ENCODE data around the gene SPATA2L. TPM values are rescaled to one million over a fixed set of nuclear protein-coding genes. Genes with fewer than 3 reads are reported as not detected.
A peak's percentile ranks its signal among the peaks of the same experiment; 100 is the strongest.

SPATA2L gene, protein sequence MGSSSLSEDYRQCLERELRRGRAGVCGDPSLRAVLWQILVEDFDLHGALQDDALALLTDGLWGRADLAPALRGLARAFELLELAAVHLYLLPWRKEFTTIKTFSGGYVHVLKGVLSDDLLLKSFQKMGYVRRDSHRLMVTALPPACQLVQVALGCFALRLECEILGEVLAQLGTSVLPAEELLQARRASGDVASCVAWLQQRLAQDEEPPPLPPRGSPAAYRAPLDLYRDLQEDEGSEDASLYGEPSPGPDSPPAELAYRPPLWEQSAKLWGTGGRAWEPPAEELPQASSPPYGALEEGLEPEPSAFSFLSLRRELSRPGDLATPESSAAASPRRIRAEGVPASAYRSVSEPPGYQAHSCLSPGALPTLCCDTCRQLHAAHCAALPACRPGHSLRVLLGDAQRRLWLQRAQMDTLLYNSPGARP
- polyA plus RNA-seq (1.7 to 3.9 TPM (median 2.8 TPM) in 3 replicates), polyA minus RNA-seq (1.6 to 2.9 TPM (median 2.3 TPM) in 3 replicates)
- polyA plus RNA-seq (2011; ENCODE audit: low read depth), result 2.1 TPM
- 1.4 and 4.8 TPM in 2 replicates for polyA plus RNA-seq (2011; cell fraction: cytosol; rRNA removed)
- 4.5 and 5.6 TPM in 2 replicates for polyA plus RNA-seq (2011; cell fraction: nucleus; rRNA removed)
- 3.4 and 3.8 TPM in 2 replicates for polyA plus RNA-seq (2012; ENCODE audit: low replicate concordance)
- 12.9 TPM for polyA minus RNA-seq (2011; cell fraction: cytosol; rRNA and poly(A)+ RNA removed)
- polyA minus RNA-seq (2011; cell fraction: nucleus; rRNA and poly(A)+ RNA removed), result 4.1 and 6.8 TPM in 2 replicates

DNA sequence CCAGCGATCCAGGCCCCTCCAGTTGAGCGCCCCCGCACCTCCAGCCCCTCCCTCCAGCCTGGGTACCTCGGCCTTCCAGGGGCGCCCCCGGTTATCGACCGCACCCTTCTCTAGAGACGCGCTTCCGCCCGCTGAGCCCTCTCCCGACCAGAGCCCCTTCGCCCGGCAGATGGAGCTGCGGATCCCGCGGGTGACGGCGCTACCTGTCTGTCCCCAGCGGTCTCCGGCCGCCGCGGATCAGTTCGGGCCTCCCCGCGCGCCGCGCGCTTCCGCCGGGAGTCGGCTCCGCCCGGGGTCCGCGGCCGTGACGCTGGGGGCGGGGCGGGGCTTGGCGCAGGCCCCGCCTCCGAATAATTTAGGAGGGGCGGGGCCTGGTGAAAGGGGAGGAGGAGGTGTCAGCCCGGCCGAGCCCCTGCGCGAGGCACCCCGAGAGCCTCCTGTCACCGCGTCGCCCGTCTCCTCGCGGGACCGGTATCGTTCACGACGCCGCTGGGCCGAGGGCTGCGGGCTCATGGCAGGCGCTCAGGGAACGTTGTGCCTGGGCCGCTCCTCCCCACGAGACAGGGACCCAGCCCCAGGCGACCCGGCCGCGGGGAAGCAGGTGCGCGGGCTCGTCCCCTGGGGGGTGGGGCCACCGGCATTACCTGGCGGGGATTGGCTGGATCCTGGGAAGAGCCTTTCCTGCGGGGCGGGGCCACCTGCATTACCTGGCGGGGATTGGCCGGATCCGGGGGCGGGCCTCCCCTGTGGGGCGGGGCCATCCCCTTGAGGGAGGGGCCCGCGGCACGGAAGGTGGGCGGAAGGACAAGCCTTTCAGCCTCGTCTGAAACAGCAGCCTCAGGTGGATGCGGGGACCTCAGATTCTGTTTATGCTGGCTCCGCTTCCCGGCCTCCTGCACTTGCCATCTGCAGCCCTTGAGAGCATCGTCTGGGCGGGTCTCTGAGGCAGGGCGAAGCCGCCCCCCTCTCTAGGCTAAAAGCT is at the start of gene SPATA2L:
SPATA2L (minus strand) TSS at position 281 of the 982 bp plus-strand sequence. CDS start 473 bp downstream, outside the sequence.
- peaks cover 0 to 2% of the 10 kb centered on the region in 2 experiments for H3K36me3 ChIP-seq (ENCODE audit: control insufficient read depth in 2 of 2, extremely low read depth in 1 of 2, insufficient read depth in 2 of 2, low read length in 2 of 2)
- dilution Hi-C loops (cut with MboI; ENCODE audit: extremely low pct_ligation_motif_present, low sequenced_read_pairs), result no loop called here
- DNase-seq (ENCODE audit: low read depth, low spot score), result no peak

More for the DNA sequence above, at the start of gene SPATA2L:
- TF ChIP-seq EZH2 (IDR thresholded peaks at IDR 0.05; ENCODE audit: low read length) (no peak), CTCF (optimal IDR thresholded peaks at IDR 0.05 in 1 of 3, IDR thresholded peaks at IDR 0.05 in 1 of 3, conservative IDR thresholded peaks at IDR 0.05 in 1 of 3; ENCODE audit: extremely low read depth in 1 of 3, insufficient read depth in 2 of 3, low read length in 3 of 3) (peak in 2 of 3 experiments; percentile 41 to 42)
- Histone ChIP-seq H3K9me1 (ENCODE audit: control insufficient read depth, extremely low read depth, insufficient read depth, low read length) (no peaks in the 10 kb centered on the region), H3K4me3 (ENCODE audit: control insufficient read depth in 2 of 3, extremely low read depth in 1 of 3, insufficient read depth in 2 of 3, low read depth in 1 of 3, low read length in 3 of 3) (peak within 1 kb of the TSS; percentile 63 to 82 (median 74)), H2AFZ (ENCODE audit: control insufficient read depth, low read length) (peak within 1 kb of the TSS; percentile 93), H3K79me2 (ENCODE audit: control insufficient read depth, insufficient read depth, low read length) (no peaks in the 10 kb centered on the region), H3K4me2 (ENCODE audit: control insufficient read depth, extremely low read depth, insufficient read depth, low read depth, low read length) (peak within 1 kb of the TSS; percentile 88), H3K4me1 (ENCODE audit: control insufficient read depth, extremely low read depth, insufficient read depth, low read length) (peaks cover 19% of the 10 kb centered on the region), H4K20me1 (ENCODE audit: control insufficient read depth, extremely low read depth, insufficient read depth, low read length) (no peaks in the 10 kb centered on the region), H3K27me3 (ENCODE audit: control insufficient read depth, extremely low read depth, insufficient read depth, low read length) (no peaks in the 10 kb centered on the region), H3K9me3 (ENCODE audit: control insufficient read depth, low read depth, low read length) (no peaks in the 10 kb centered on the region), H3K9ac (ENCODE audit: control insufficient read depth, extremely low read depth, insufficient read depth, low read length) (peak within 1 kb of the TSS; percentile 63), H3K27ac (ENCODE audit: control insufficient read depth, insufficient read depth, low read length) (peak within 1 kb of the TSS; percentile 14)
- peak; percentile 58 for FAIRE-seq
